Measurements from ENCODE around the gene C21orf91.
A peak's percentile ranks its signal among the peaks of the same experiment; 100 is the strongest.

Gene C21orf91

DNA sequence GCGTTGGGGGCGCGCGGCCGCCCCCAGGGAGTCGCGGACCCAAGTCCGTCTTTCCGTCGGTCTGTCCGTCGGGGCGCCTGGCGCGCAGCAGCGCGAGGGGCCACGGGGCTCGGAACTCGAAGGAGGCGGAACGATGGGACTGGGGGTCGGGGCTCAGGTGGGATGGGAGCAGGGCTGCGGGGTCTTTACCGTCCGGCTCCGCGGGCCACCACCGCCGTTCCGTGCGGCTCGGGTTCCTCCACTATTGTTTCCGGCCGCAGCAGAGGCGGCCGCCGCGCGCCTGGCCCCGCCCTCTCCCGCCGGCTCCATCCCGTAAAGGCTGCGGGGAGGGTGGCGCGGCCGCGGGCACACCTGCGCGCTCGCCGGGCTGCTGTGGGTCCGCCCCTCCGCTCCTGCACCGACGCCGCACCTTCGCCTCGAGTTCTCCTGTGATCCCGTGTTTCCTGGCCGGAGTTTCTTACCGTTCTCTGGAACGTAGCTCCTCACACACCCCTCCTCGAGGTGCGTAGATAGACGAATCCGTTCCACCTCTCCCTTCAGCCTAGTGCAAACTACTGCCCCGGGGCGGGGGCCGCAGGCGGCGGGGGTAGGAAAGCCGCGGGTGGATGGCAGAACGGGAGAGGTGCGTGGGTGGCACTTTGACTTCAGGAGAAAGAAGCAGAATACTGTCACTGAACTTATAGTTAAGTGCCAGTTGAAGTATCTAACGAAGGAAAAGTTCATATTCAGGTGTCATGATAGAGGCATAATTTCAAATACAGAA is at the start of gene C21orf91:
Gene C21orf91 (minus strand): TSS at position 243 of the 763 bp plus-strand sequence. CDS start 1,038 bp downstream, outside the sequence.
- peak; percentile 91 for DNase-seq

DNA sequence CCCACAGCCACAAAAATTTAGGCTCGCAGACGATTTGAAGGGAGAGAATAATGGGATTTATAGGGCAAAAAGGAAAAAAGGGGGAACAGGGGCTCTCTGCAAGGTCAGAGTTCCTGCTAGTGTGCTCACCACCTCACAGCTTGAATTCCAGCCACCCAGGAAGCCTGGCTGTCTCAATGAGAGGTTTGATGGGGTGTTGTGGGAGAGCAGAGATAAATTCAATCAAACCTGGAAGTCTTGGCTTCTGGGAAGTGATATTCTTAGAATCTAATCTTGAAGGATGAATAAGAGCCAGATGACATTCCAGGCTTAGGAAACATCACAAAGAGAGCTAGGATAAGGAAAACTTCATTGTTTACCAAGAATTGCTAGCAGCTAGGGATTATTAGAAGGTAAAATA is 47.4 kb upstream of the C21orf91 start:
- no peak for DNase-seq

DNA sequence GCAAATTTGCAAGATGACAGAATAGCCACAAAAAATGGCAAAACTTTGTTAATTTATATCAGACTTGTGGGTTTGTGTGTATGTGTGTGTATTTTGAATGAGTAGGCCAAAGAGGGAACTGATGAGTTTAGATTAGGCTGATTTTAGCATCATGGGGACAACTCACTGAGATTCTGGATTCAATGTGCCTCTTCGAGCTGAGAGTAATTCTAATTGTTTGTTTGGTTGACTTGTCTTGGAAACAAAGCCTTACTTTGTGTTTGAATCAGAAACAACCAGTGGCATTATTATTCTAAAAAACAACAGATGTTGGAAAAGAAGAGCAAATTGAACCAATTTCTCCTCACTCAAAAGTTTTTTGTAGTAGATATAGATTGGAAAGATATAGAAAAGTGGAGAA is 40.5 kb upstream of the C21orf91 start:
- DNase-seq, result no peak

GRCh38 chr21:17858747-17859146 is 39.6 kb upstream of the C21orf91 start:
- no peak for DNase-seq

GRCh38 chr21:17854745-17855144 is 35.6 kb upstream of the C21orf91 start:
- no peak for DNase-seq

DNA sequence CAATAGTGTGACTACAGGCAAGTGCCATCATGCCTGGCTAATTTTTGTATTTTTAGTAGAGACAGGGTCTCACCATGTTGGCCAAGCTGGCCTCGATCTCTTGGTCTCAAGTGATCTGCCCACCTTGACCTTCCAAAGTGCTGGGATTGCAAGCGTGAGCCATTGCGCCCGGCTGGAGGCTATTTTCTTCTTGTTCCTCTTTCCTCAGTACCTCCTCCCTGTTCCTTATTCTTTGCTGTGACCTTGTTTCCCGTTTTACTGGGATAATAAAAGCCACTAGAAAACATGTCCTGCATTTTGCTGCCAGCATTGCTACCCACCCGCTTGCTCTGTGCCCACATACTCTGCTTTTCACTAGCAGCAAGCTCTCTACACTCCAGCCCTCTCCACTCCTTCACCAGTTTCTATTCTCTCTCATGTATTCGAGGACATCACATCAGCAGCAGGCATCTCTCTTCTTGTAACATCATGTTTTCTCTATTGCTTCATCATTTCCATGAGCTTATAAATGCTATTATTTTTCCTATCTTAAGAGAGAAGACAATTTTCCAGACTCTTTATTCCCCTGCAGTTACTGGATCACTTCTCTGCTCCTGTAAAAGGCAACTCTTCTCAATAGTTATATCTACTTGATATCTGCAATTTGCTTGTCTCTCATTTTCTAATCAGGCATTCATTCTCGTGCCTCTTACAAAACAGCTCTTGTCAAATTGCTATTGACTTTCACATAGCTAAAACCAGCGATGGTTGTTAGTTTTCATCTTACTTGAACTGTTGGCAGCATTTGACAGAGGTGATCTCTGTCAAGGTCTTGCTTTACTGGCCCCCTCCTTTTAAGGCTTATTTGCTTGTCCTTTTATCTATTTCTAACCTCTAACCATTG is 34.5 kb upstream of the C21orf91 start:
- no peak for DNase-seq

GRCh38 chr21:17848228-17848627 is 29.1 kb upstream of the C21orf91 start:
- DNase-seq, result no peak

DNA sequence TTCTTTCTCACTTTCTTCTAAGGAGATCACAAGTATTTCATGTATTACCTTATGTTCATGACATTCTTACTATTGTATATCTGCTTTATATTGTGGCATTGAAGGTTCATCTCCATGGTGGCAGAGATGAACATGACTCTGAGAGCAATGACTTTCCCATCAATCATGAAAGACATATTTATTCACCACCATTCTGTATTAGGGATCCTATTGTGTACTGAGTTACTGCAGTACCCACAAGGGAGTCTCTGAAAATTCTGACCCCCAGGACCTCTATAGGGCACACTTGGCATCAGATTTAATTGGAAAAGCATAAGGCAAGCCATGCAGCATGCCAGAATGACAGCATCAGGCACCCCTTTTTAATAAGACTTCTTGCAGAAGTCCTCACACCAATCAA is 21.9 kb upstream of the C21orf91 start:
- DNase-seq, result no peak

- DNase-seq, result no peak
Measured at GRCh38 chr21:17834639-17835354, 15.6 kb upstream of the C21orf91 start.

DNA sequence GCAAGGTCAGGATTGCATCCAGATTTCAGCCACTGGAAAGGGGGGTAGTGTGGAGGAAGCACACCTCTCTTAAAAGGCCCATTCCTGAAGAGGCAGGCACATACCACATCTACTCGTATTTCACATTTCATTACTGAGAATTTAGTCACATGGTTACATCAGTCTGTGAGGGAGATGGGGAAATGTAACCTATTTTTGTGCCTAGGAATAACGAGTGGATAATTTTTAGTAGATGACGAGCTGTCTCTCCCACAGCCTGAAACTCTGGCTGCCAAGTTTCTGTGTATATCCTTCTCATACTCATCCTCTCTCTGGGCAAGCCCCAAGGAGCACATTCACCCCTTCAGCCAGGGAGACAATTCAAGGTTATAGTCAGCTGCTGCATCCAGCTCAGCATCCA is 10.3 kb upstream of the C21orf91 start:
- DNase-seq, result no peak

- no peak for DNase-seq
Measured at GRCh38 chr21:17828223-17828622, 9.1 kb upstream of the C21orf91 start.

GRCh38 chr21:17823846-17824245 is 4.7 kb upstream of the C21orf91 start:
- no peak for DNase-seq

DNA sequence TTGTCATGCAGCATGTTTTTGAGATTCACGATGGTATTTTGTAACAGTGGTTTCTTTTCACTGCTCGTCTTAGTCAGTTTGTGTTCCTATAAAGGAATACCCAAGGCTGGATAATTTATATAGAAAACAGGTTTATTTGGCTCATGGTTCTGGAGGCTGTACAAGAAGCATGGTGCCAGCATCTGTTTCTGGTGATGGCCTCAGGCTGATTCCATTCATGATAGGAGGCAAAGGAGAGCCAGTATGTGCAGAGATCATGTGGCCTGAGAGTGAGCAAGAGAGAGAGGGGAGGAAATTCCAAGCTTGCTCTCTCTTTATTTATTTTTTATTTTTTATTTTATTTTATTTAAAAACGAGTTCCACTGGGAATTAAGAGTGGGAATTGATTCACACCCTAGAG is 2.0 kb upstream of the C21orf91 start:
- no peak for DNase-seq

DNA sequence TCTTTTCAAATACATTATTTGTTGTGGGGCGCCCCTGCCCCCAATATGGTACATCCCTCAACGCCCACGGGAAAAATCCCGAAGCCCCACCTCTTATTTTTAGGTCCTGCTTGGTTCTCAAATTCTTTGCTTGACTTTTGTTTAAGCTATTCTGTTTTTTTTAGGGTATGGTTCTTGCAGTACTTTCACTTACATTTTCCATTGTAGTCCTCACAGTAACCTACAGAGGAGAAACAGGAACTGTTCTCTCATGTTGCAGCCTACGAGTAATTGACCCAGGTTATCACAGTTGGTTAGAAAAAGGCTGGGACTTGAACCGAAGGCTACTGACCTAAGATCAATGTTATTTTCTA is 697 bp upstream of the C21orf91 start:
- no peak for DNase-seq

GRCh38 chr21:17818186-17819113 is 706 bp downstream of the C21orf91 start:
- peak; percentile 55 for DNase-seq

GRCh38 chr21:17813353-17813752 is 5.8 kb downstream of the C21orf91 start:
- no peak for DNase-seq

GRCh38 chr21:17805966-17806365 is 13.2 kb downstream of the C21orf91 start:
- DNase-seq, result no peak

- DNase-seq, result no peak
Measured at GRCh38 chr21:17803536-17803935, 15.6 kb downstream of the C21orf91 start.

DNA sequence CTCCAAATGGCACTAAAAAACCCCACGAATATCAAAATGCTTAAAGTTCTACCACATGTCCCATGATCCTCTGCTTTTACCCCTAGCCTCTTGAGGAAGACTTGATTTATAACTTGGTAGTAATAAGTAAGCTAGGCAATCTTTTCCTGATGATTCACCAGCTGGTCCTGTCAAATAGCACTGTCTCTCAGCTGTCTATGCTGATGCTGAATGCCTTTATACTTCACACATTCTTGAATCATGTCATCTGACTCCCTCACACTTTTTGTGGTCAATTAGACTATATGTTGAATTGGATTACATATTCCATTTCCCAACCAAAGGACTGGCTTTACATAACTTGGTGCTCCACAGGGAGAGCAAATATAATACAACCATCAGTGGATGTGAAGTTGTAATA is 16.6 kb downstream of the C21orf91 start:
- no peak for DNase-seq

DNA sequence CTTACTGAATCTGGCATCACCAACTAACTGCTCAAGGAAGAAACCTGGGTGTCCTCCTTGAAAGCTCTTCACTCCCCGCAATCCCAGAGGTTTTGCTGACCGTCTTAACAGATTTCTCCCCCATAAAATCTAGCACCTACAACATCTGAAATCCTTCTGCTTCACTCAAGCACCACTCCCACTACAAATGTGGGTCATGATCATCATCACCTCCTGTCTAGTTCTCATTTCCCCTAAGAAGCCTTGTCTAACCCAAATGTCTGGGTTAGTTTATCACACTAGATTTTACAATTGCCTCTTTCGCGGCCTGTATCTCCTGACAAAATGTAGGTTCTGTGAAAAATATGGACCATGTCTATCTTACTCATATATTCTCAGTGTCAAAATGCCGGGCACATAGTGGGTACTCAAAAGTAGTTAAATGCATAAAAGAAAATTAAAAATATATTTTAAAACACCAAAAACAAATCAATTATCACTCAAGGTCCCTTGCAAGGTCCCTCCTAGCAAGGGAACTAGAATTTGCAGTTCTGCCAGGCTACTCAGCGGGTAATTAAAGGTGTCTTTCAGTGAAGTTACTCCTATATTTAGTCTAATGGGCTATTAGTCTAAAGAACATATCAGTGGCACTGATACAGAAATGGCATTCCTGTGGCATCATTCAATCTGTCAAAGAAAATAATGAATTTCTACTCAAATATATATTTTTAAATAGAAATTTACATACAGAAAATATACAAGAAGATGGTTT is 19.6 kb downstream of the C21orf91 start:
- DNase-seq, result peak; percentile 59

DNA sequence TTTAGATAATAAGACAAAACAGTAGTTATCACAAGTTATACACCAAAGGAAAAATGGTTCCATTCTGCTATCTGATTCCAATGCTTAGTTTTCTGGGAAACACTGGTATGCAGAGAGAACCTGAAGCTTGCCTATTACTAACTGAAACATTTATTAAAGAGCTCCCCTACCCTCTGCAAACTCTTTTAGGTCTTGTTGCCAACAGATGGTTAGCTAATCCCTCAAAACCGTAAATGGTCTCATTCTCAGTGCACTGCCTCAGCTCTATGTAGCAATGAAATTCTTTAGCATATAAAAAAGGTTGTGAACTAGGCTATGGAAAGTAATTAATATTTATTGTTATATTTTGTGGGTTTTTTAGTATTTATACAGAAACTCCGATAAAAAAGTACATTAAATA is 20.4 kb downstream of the C21orf91 start:
- no peak for DNase-seq

DNA sequence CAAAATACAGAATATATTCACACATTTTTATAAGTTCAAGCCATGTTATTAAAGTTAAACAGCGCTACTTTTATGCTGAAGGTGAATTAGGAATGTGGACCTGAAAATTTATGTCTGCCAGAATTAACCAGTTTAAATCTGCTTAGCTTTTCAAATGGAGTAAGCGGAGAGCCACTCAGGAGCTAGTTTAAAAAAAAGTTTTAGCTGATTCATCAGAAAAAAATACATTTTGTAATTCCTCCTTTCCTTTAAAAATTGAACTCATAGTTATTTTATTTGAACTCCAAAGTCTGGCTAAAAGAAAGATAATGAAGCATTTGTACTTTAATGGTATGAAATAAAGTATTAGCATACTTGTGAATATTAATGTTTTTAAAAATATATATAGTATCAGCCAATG is 21.2 kb downstream of the C21orf91 start:
- DNase-seq, result no peak
